ENCODE results near the gene GSTM5.
"Not testable (repeated sequence)": the region's sequence is repeated elsewhere in the genome, so short reads cannot be mapped to it uniquely, and the experiment has no call there.

The GSTM5 gene

DNA sequence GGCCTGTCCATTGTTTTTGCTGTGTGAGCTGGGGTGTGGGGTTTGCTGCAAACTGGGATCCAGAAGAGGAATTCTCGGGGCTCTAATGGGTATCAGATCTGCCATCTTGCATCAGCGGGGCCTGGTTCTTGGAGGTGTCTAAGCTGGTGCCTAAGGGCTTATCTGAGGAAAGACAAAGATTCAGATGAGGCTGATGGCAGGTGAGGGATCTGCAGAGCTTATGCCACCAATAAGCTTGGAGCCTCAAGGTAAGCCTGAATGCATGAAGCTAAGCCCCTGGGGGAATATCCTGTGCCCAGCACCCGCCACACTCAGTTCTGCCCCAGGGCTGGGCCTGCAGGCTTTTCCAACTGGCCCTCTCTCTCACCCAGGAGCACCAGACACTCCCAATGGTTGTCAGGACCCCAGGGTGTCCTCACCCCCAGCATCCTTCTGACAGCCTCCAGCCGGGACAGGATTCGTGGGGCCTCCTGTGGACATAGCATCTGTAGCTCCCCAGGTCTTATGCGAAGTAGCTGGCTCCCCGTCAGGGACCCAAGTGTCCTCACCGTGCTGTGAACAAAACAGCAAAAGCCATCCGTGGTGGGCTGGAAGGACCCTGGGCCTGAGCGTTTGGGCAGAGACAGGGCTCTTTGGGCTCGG lies 38.3 kb downstream of the GSTM5 start:
- H3K27ac Mint-ChIP-seq (ENCODE audit: low read depth) = no peak overlapping the region
- ATAC-seq (replicated peaks; ENCODE audit: extremely low read depth, poor library complexity, severe bottlenecking) (no peak), DNase-seq (ENCODE audit: low spot score in 2 of 2) (no peak)
- no peak overlapping the region for H3K4me3 Mint-ChIP-seq
- no peaks in the 10 kb centered on the region for H3K9me3 Mint-ChIP-seq
- H3K27me3 Mint-ChIP-seq = peaks cover 70% of the 10 kb centered on the region
- no peaks in the 10 kb centered on the region for H3K4me1 Mint-ChIP-seq
- H3K36me3 Mint-ChIP-seq (ENCODE audit: insufficient read depth) = no peaks in the 10 kb centered on the region

DNA sequence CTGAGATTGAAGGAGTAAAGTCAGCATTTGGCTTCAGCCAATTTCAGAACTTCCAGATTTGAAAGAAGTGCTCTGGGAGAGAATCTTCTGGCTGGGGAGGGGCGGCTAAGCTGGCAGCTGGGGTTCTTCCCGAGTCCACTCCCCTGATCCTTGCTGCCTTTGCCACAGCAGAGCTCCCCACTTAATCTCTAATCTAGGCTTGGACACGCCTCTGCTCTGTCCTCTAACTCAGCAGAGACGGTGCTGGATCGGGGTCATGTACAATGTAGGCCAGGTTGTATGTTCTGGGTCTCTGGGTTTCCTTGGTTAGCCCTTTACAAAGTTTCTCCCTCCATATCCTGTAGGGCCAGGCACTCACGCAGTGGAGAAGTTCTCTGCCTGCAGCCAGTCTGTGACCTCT lies 38.9 kb downstream of the GSTM5 start:
- Mint-ChIP-seq H3K4me1 (no peaks in the 10 kb centered on the region), H3K27ac (ENCODE audit: low read depth) (no peak overlapping the region), H3K36me3 (ENCODE audit: insufficient read depth) (no peaks in the 10 kb centered on the region), H3K27me3 (peaks cover 67% of the 10 kb centered on the region), H3K4me3 (no peak overlapping the region), H3K9me3 (no peaks in the 10 kb centered on the region)
- no peak for DNase-seq (ENCODE audit: low spot score in 2 of 2)
- ATAC-seq (replicated peaks; ENCODE audit: extremely low read depth, poor library complexity, severe bottlenecking) = no peak

DNA sequence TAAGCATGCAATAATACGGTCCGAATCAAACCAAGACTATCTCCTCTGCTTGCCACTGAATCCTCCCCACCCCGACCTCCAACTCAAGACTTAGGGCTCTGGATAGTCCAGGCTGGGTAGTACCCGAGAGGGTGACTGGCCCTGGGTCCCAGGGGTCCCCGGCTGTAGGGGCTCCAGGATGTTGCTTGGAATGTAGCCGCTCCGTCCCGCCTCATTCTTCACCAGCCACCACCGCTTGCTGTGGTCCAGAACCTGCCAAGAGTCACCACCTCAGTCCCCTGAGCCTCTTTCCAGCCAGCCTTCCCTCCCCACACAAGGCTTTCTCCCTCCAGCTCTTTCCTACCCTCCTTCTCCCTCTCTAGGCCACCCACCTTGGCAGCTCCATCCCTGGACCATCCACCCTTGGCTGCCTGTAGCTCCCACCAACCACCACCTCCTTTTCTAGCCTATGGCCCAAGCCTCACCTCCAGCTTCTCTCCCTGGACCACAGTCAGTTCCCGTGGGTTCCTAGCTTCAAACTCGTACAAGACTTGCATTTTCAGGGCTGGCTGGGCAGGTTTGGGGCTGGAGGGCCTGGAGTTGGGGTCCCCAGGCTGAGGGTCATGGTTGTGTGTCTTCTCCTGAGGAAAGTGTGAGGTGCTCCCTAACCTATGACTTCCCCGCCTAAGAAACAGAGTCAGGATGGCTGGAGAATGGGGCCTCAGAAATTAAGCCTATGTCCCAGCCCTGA lies 39.6 kb downstream of the GSTM5 start:
- no peak overlapping the region for H3K4me3 Mint-ChIP-seq
- DNase-seq (ENCODE audit: low spot score in 2 of 2) = no peak
- no peak for ATAC-seq (replicated peaks; ENCODE audit: extremely low read depth, poor library complexity, severe bottlenecking)
- no peaks in the 10 kb centered on the region for H3K36me3 Mint-ChIP-seq (ENCODE audit: insufficient read depth)
- no peak overlapping the region for H3K27ac Mint-ChIP-seq (ENCODE audit: low read depth)
- H3K27me3 Mint-ChIP-seq = peaks cover 62% of the 10 kb centered on the region
- H3K4me1 Mint-ChIP-seq = no peaks in the 10 kb centered on the region
- H3K9me3 Mint-ChIP-seq = no peaks in the 10 kb centered on the region

GRCh38 chr1:109754738-109755137 lies 42.7 kb downstream of the GSTM5 start:
- DNase-seq (ENCODE audit: low spot score in 2 of 2) (no peak), ATAC-seq (replicated peaks; ENCODE audit: extremely low read depth, poor library complexity, severe bottlenecking) (no peak)
- peaks cover 33% of the 10 kb centered on the region for H3K27me3 Mint-ChIP-seq
- H3K36me3 Mint-ChIP-seq (ENCODE audit: insufficient read depth) = no peaks in the 10 kb centered on the region
- H3K4me1 Mint-ChIP-seq = no peaks in the 10 kb centered on the region
- H3K4me3 Mint-ChIP-seq = no peak overlapping the region
- no peaks in the 10 kb centered on the region for H3K9me3 Mint-ChIP-seq
- H3K27ac Mint-ChIP-seq (ENCODE audit: low read depth) = no peak overlapping the region

DNA sequence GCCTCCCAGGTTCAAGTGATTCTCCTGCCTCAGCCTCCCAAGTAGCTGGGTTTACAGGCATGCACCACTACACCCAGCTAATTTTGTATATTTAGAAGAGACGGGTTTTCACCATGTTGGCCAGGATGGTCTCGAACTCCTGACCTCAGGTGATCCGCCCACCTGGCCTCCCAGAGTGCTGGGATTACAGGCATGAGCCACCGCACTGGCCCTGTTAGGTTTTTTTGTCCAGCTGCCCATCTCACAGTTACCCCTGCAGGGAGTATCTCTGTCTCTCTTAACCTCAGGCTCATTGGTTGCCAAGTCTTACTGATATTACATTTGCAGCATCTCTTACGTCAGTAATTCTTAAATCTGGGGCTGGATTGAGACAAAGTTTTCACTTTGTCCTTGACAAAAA lies 44.3 kb downstream of the GSTM5 start:
- H3K9me3 Mint-ChIP-seq; H3K4me3 Mint-ChIP-seq; H3K36me3 Mint-ChIP-seq (ENCODE audit: insufficient read depth); H3K4me1 Mint-ChIP-seq; ATAC-seq (replicated peaks; ENCODE audit: extremely low read depth, poor library complexity, severe bottlenecking); H3K27ac Mint-ChIP-seq (ENCODE audit: low read depth); DNase-seq (ENCODE audit: low spot score in 2 of 2): not testable (repeated sequence)
- peaks cover 17% of the 10 kb centered on the region for H3K27me3 Mint-ChIP-seq

DNA sequence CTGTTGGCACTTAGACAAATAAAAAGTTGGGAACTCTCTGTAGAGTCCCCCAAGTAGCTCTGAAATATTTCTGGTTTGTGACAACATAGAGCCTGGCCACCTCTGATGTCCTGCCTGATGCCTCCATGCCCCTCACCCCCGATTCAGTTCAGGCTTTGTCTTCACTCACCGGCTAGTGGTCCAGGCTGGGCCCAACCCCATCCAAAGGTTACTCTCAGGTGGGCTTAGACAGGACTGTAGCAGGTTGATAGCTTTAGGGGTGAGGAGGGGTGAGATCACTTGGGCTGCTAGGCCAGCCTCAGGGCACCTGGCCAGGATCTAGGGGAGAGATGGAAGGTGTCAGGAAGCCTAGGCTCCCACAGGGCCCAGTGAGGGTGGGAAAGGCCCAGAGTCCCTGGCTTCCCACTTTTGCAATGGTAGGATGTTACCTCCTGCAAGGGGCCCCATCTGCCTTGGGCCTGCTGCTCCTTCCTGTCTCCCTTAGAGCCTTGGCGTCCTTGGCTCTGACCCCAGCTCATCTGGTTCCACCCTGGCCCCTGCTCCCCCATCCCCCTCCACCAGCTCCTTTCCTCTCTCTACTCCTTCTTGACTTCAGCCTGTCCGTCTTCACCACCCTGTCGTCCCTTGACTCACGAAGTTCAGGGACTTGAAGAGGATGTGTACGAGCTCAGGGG lies 44.9 kb downstream of the GSTM5 start:
- Mint-ChIP-seq H3K4me3 (no peak overlapping the region), H3K36me3 (ENCODE audit: insufficient read depth) (no peaks in the 10 kb centered on the region), H3K27me3 (peaks cover 10% of the 10 kb centered on the region), H3K9me3 (no peaks in the 10 kb centered on the region), H3K4me1 (no peaks in the 10 kb centered on the region), H3K27ac (ENCODE audit: low read depth) (no peak overlapping the region)
- ATAC-seq (replicated peaks; ENCODE audit: extremely low read depth, poor library complexity, severe bottlenecking) (no peak), DNase-seq (ENCODE audit: low spot score in 2 of 2) (no peak)

- Mint-ChIP-seq H3K27me3 (no peaks in the 10 kb centered on the region), H3K4me3 (no peak overlapping the region), H3K9me3 (no peaks in the 10 kb centered on the region), H3K36me3 (ENCODE audit: insufficient read depth) (no peaks in the 10 kb centered on the region), H3K27ac (ENCODE audit: low read depth) (no peak overlapping the region), H3K4me1 (no peaks in the 10 kb centered on the region)
- no peak for DNase-seq (ENCODE audit: low spot score in 2 of 2)
- no peak for ATAC-seq (replicated peaks; ENCODE audit: extremely low read depth, poor library complexity, severe bottlenecking)
Measured at GRCh38 chr1:109757936-109758786, 46.1 kb downstream of the GSTM5 start.

GRCh38 chr1:109759513-109760334 lies 47.7 kb downstream of the GSTM5 start:
- Mint-ChIP-seq H3K9me3 (no peaks in the 10 kb centered on the region), H3K4me1 (no peaks in the 10 kb centered on the region), H3K27me3 (peaks cover 6% of the 10 kb centered on the region), H3K4me3 (no peak overlapping the region), H3K36me3 (ENCODE audit: insufficient read depth) (no peaks in the 10 kb centered on the region), H3K27ac (ENCODE audit: low read depth) (no peak overlapping the region)
- ATAC-seq (replicated peaks; ENCODE audit: extremely low read depth, poor library complexity, severe bottlenecking) (no peak), DNase-seq (ENCODE audit: low spot score in 2 of 2) (no peak)

DNA sequence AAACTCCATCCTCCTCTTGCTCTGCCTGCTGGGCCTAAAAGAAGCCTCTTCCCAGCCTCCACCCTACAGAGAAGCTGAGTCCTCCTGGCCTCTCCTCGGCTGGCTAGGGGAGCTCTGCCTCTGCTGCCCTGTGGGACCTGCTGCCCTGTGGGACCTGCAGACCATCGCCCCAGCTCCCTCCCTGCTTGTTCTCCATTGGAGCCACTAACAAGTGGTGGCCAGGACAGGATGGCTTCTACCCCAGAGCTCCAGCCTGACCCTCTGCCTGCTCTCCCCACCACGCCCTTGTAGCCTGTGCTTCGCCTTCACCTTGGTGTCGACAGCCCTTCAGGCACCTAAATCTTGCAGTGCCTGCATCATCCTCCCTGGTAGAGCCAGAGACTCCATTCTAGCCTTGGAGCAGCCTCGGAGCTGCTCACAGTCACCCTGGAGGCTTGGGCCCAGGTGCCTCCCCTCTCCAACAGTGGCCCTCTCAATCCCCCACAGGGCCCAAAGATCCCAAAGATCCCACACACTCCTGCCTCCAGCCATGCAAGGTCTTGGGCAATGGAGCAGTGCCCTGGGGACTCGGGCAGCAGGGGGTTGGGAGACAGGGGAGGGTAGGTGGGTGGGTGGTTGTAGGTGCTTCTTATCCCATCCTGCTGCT lies 48.7 kb downstream of the GSTM5 start:
- H3K27ac Mint-ChIP-seq (ENCODE audit: low read depth) = no peak overlapping the region
- H3K4me3 Mint-ChIP-seq = no peak overlapping the region
- ATAC-seq (replicated peaks; ENCODE audit: extremely low read depth, poor library complexity, severe bottlenecking) = no peak
- no peak for DNase-seq (ENCODE audit: low spot score in 2 of 2)
- H3K9me3 Mint-ChIP-seq = no peaks in the 10 kb centered on the region
- H3K36me3 Mint-ChIP-seq (ENCODE audit: insufficient read depth) = no peaks in the 10 kb centered on the region
- H3K4me1 Mint-ChIP-seq = no peaks in the 10 kb centered on the region
- H3K27me3 Mint-ChIP-seq = peaks cover 6% of the 10 kb centered on the region

GRCh38 chr1:109761227-109762038 lies 49.4 kb downstream of the GSTM5 start:
- no peaks in the 10 kb centered on the region for H3K4me1 Mint-ChIP-seq
- DNase-seq (ENCODE audit: low spot score in 2 of 2) = no peak
- no peaks in the 10 kb centered on the region for H3K9me3 Mint-ChIP-seq
- no peak overlapping the region for H3K27ac Mint-ChIP-seq (ENCODE audit: low read depth)
- H3K4me3 Mint-ChIP-seq = no peak overlapping the region
- peaks cover 6% of the 10 kb centered on the region for H3K27me3 Mint-ChIP-seq
- ATAC-seq (replicated peaks; ENCODE audit: extremely low read depth, poor library complexity, severe bottlenecking) = no peak
- H3K36me3 Mint-ChIP-seq (ENCODE audit: insufficient read depth) = no peaks in the 10 kb centered on the region

GRCh38 chr1:109762039-109762585 lies 50.1 kb downstream of the GSTM5 start:
- Mint-ChIP-seq H3K27ac (ENCODE audit: low read depth) (no peak overlapping the region), H3K27me3 (peaks cover 6% of the 10 kb centered on the region), H3K9me3 (no peaks in the 10 kb centered on the region), H3K4me3 (no peak overlapping the region), H3K36me3 (ENCODE audit: insufficient read depth) (no peaks in the 10 kb centered on the region), H3K4me1 (no peaks in the 10 kb centered on the region)
- no peak for DNase-seq (ENCODE audit: low spot score in 2 of 2)
- ATAC-seq (replicated peaks; ENCODE audit: extremely low read depth, poor library complexity, severe bottlenecking) = no peak
